ENCODE data around the gene GNPNAT1.
A peak's percentile ranks its signal among the peaks of the same experiment; 100 is the strongest.

Gene GNPNAT1

GRCh38 chr14:52791223-52792096 lies at the start of gene GNPNAT1:
TSS of gene GNPNAT1 (minus strand) at chr14:52791607. CDS start at chr14:52784650, 6,957 bp downstream.
- peaks cover 5% of the 10 kb centered on the region; the same call in 1 of the 2 replicates for H3K4me1 ChIP-seq (ENCODE audit: insufficient read depth, low read length)
- peak within 1 kb of the TSS; percentile 78 for H3K9ac ChIP-seq (ENCODE audit: low read depth, low read length)
- no peak within 1 kb of the TSS for H3K27ac ChIP-seq (ENCODE audit: low read length)
- H3K4me3 ChIP-seq (ENCODE audit: low read length) = peak within 1 kb of the TSS; percentile 85
- no peaks in the 10 kb centered on the region for H3K36me3 ChIP-seq (ENCODE audit: insufficient read depth, low read depth, low read length)
- H3K9me3 ChIP-seq (ENCODE audit: insufficient read depth, low read depth, low read length) = no peaks in the 10 kb centered on the region
- no peaks in the 10 kb centered on the region; the same call in 1 of the 2 replicates for H3K27me3 ChIP-seq (ENCODE audit: insufficient read depth, low read length)

- Histone ChIP-seq H3K9me3 (ENCODE audit: insufficient read depth, low read depth, low read length) (no peaks in the 10 kb centered on the region), H3K36me3 (ENCODE audit: insufficient read depth, low read depth, low read length) (no peaks in the 10 kb centered on the region), H3K4me3 (ENCODE audit: low read length) (no peak overlapping the region), H3K27ac (ENCODE audit: low read length) (no peak overlapping the region), H3K4me1 (ENCODE audit: insufficient read depth, low read length) (peaks cover 15% of the 10 kb centered on the region; the same call in 1 of the 2 replicates), H3K9ac (ENCODE audit: low read depth, low read length) (no peak overlapping the region), H3K27me3 (ENCODE audit: insufficient read depth, low read length) (no peaks in the 10 kb centered on the region)
Observed at GRCh38 chr14:52840877-52841276, 49.5 kb upstream of the GNPNAT1 start.

GRCh38 chr14:52837451-52837850 lies 46.0 kb upstream of the GNPNAT1 start:
- no peak overlapping the region for H3K27ac ChIP-seq (ENCODE audit: low read length)

GRCh38 chr14:52836063-52836462 lies 44.7 kb upstream of the GNPNAT1 start:
- no peak overlapping the region for H3K27ac ChIP-seq (ENCODE audit: low read length)
- no peak overlapping the region for H3K9ac ChIP-seq (ENCODE audit: low read depth, low read length)
- H3K4me3 ChIP-seq (ENCODE audit: low read length) = no peak overlapping the region
- no peaks in the 10 kb centered on the region for H3K36me3 ChIP-seq (ENCODE audit: insufficient read depth, low read depth, low read length)
- peaks cover 23% of the 10 kb centered on the region for H3K4me1 ChIP-seq (ENCODE audit: insufficient read depth, low read length)
- H3K9me3 ChIP-seq (ENCODE audit: insufficient read depth, low read depth, low read length) = no peaks in the 10 kb centered on the region
- no peaks in the 10 kb centered on the region for H3K27me3 ChIP-seq (ENCODE audit: insufficient read depth, low read length)

More at GRCh38 chr14:52837451-52837850, 46.0 kb upstream of the GNPNAT1 start:
- Histone ChIP-seq H3K4me3 (ENCODE audit: low read length) (no peak overlapping the region), H3K4me1 (ENCODE audit: insufficient read depth, low read length) (peaks cover 16% of the 10 kb centered on the region), H3K9ac (ENCODE audit: low read depth, low read length) (no peak overlapping the region), H3K9me3 (ENCODE audit: insufficient read depth, low read depth, low read length) (no peaks in the 10 kb centered on the region), H3K27me3 (ENCODE audit: insufficient read depth, low read length) (no peaks in the 10 kb centered on the region), H3K36me3 (ENCODE audit: insufficient read depth, low read depth, low read length) (no peaks in the 10 kb centered on the region)

GRCh38 chr14:52835122-52835903 lies 43.9 kb upstream of the GNPNAT1 start:
- Histone ChIP-seq H3K9me3 (ENCODE audit: insufficient read depth, low read depth, low read length) (no peaks in the 10 kb centered on the region), H3K36me3 (ENCODE audit: insufficient read depth, low read depth, low read length) (no peaks in the 10 kb centered on the region), H3K27ac (ENCODE audit: low read length) (no peak overlapping the region), H3K9ac (ENCODE audit: low read depth, low read length) (no peak overlapping the region), H3K27me3 (ENCODE audit: insufficient read depth, low read length) (no peaks in the 10 kb centered on the region), H3K4me3 (ENCODE audit: low read length) (no peak overlapping the region), H3K4me1 (ENCODE audit: insufficient read depth, low read length) (peaks cover 23% of the 10 kb centered on the region)

GRCh38 chr14:52834440-52834842 lies 43.0 kb upstream of the GNPNAT1 start:
- no peaks in the 10 kb centered on the region for H3K36me3 ChIP-seq (ENCODE audit: insufficient read depth, low read depth, low read length)
- H3K27ac ChIP-seq (ENCODE audit: low read length) = no peak overlapping the region
- H3K4me3 ChIP-seq (ENCODE audit: low read length) = no peak overlapping the region
- H3K9ac ChIP-seq (ENCODE audit: low read depth, low read length) = no peak overlapping the region
- no peaks in the 10 kb centered on the region for H3K27me3 ChIP-seq (ENCODE audit: insufficient read depth, low read length)
- H3K9me3 ChIP-seq (ENCODE audit: insufficient read depth, low read depth, low read length) = no peaks in the 10 kb centered on the region
- H3K4me1 ChIP-seq (ENCODE audit: insufficient read depth, low read length) = peaks cover 23% of the 10 kb centered on the region

- Histone ChIP-seq H3K9ac (ENCODE audit: low read depth, low read length) (no peak overlapping the region), H3K4me3 (ENCODE audit: low read length) (no peak overlapping the region), H3K27ac (ENCODE audit: low read length) (no peak overlapping the region), H3K9me3 (ENCODE audit: insufficient read depth, low read depth, low read length) (no peaks in the 10 kb centered on the region), H3K27me3 (ENCODE audit: insufficient read depth, low read length) (no peaks in the 10 kb centered on the region), H3K36me3 (ENCODE audit: insufficient read depth, low read depth, low read length) (no peaks in the 10 kb centered on the region), H3K4me1 (ENCODE audit: insufficient read depth, low read length) (peaks cover 23% of the 10 kb centered on the region)
Observed at GRCh38 chr14:52833891-52834290, 42.5 kb upstream of the GNPNAT1 start.

GRCh38 chr14:52829527-52830185 lies 38.2 kb upstream of the GNPNAT1 start:
- Histone ChIP-seq H3K27ac (ENCODE audit: low read length) (no peak overlapping the region), H3K27me3 (ENCODE audit: insufficient read depth, low read length) (no peaks in the 10 kb centered on the region), H3K4me1 (ENCODE audit: insufficient read depth, low read length) (peaks cover 18% of the 10 kb centered on the region), H3K9ac (ENCODE audit: low read depth, low read length) (no peak overlapping the region), H3K36me3 (ENCODE audit: insufficient read depth, low read depth, low read length) (no peaks in the 10 kb centered on the region), H3K9me3 (ENCODE audit: insufficient read depth, low read depth, low read length) (no peaks in the 10 kb centered on the region), H3K4me3 (ENCODE audit: low read length) (no peak overlapping the region)

- Histone ChIP-seq H3K4me3 (ENCODE audit: low read length) (no peak overlapping the region), H3K9ac (ENCODE audit: low read depth, low read length) (no peak overlapping the region), H3K4me1 (ENCODE audit: insufficient read depth, low read length) (peaks cover 15% of the 10 kb centered on the region), H3K9me3 (ENCODE audit: insufficient read depth, low read depth, low read length) (no peaks in the 10 kb centered on the region), H3K36me3 (ENCODE audit: insufficient read depth, low read depth, low read length) (no peaks in the 10 kb centered on the region), H3K27ac (ENCODE audit: low read length) (no peak overlapping the region), H3K27me3 (ENCODE audit: insufficient read depth, low read length) (no peaks in the 10 kb centered on the region)
Observed at GRCh38 chr14:52827426-52827825, 36.0 kb upstream of the GNPNAT1 start.

GRCh38 chr14:52825085-52825484 lies 33.7 kb upstream of the GNPNAT1 start:
- Histone ChIP-seq H3K9me3 (ENCODE audit: insufficient read depth, low read depth, low read length) (no peaks in the 10 kb centered on the region), H3K4me3 (ENCODE audit: low read length) (no peak overlapping the region), H3K27ac (ENCODE audit: low read length) (no peak overlapping the region), H3K27me3 (ENCODE audit: insufficient read depth, low read length) (no peaks in the 10 kb centered on the region), H3K4me1 (ENCODE audit: insufficient read depth, low read length) (peaks cover 8% of the 10 kb centered on the region), H3K9ac (ENCODE audit: low read depth, low read length) (no peak overlapping the region), H3K36me3 (ENCODE audit: insufficient read depth, low read depth, low read length) (no peaks in the 10 kb centered on the region)

GRCh38 chr14:52824462-52824861 lies 33.1 kb upstream of the GNPNAT1 start:
- no peaks in the 10 kb centered on the region for H3K36me3 ChIP-seq (ENCODE audit: insufficient read depth, low read depth, low read length)
- no peak overlapping the region for H3K27ac ChIP-seq (ENCODE audit: low read length)
- no peak overlapping the region for H3K4me3 ChIP-seq (ENCODE audit: low read length)

More at GRCh38 chr14:52824462-52824861, 33.1 kb upstream of the GNPNAT1 start:
- H3K9me3 ChIP-seq (ENCODE audit: insufficient read depth, low read depth, low read length) = no peaks in the 10 kb centered on the region
- H3K4me1 ChIP-seq (ENCODE audit: insufficient read depth, low read length) = peaks cover 8% of the 10 kb centered on the region
- H3K9ac ChIP-seq (ENCODE audit: low read depth, low read length) = no peak overlapping the region
- no peaks in the 10 kb centered on the region for H3K27me3 ChIP-seq (ENCODE audit: insufficient read depth, low read length)

Measured in iPS-20b (cell line).